B cell (primary cell): ENCODE measurements around the gene COMMD7. TPM values are rescaled to one million over a fixed set of nuclear protein-coding genes. Genes with fewer than 3 reads are reported as not detected.

Experiments used
- ATAC-seq: fragments of 200-7000 bp; cut with Tn5 transposase; one replicate; pipeline ENCODE4 v1.10.0; 2021; ENCODE audit warnings: low read depth, mild to moderate bottlenecking, moderate number of reproducible peaks, moderate library complexity
- CTCF ChIA-PET: fragments of 350-600 bp; sonication (Branson Sonifier 250); formaldehyde crosslinking; loops from one replicate; lab custom pipeline; 2021; ENCODE audit warnings: antibody characterized with exemption, inconsistent platforms; lab: Charles Lee
- POLR2A ChIA-PET: fragments of 350-600 bp; sonication (Branson Sonifier 250); formaldehyde crosslinking; loops from one replicate; lab custom pipeline; 2021; ENCODE audit warnings: antibody characterized with exemption; lab: Charles Lee
- DNase-seq: peaks from one replicate; pipeline ENCODE4 v3.0.0; 2013
- H2AFZ ChIP-seq: 2 replicates; pipeline ENCODE4 v1.6.1; 2012; ENCODE audit warnings: mild to moderate bottlenecking, low read depth, low read length; ENCODE audit not compliant: insufficient read depth, poor library complexity, severe bottlenecking
- H3K27ac ChIP-seq, 2 donors: 1 replicate in 1 of 2; 2 replicates in 1 of 2; pipeline ENCODE4 v1.5.1; 2012 to 2013; ENCODE audit warnings: low read length in 2 of 2, mild to moderate bottlenecking in 2 of 2, moderate library complexity in 1 of 2
- H3K27me3 ChIP-seq, 4 experiments: fragments of 200-600 bp in 1 of 4; sonication (generic) in 1 of 4; replicated peaks in 1 of 4; 1 replicate in 2 of 4; 2 replicates in 2 of 4; pipeline versions ENCODE4 v1.6.1 to v1.7.0; 2013 to 2016; ENCODE audit warnings: low read length in 3 of 4, mild to moderate bottlenecking in 2 of 4, mixed read lengths in 1 of 4, moderate library complexity in 1 of 4; ENCODE audit not compliant: insufficient read depth in 4 of 4, control insufficient read depth in 3 of 4; ENCODE audit errors: control extremely low read depth in 1 of 4
- H3K36me3 ChIP-seq, 2 experiments: replicated peaks in 1 of 2; 1 replicate in 1 of 2; 2 replicates in 1 of 2; pipeline versions ENCODE4 v1.6.1 to v1.7.1; 2013; ENCODE audit warnings: low read length in 1 of 2; ENCODE audit not compliant: insufficient read depth in 2 of 2, control insufficient read depth in 1 of 2; ENCODE audit errors: control extremely low read depth in 1 of 2, extremely low read depth in 1 of 2
- H3K4me1 ChIP-seq, 2 donors: fragments of 200-600 bp in 1 of 2; sonication (generic) in 1 of 2; 1 replicate in 1 of 2; 2 replicates in 1 of 2; pipeline versions ENCODE4 v1.5.1 to v1.6.1; 2013 to 2017; ENCODE audit warnings: low read length in 2 of 2; ENCODE audit not compliant: control insufficient read depth in 2 of 2, insufficient read depth in 2 of 2
- H3K4me2 ChIP-seq: replicated peaks from 2 replicates; pipeline ENCODE3; 2012; ENCODE audit warnings: mild to moderate bottlenecking, low read depth, low read length; ENCODE audit not compliant: poor library complexity, severe bottlenecking
- H3K4me3 ChIP-seq, 5 experiments: fragments of 200-600 bp in 1 of 5; sonication (generic) in 1 of 5; 1 replicate in 3 of 5; 2 replicates in 2 of 5; pipeline versions ENCODE4 v1.5.1 to v1.7.0; 2011 to 2016; ENCODE audit warnings: low read length in 4 of 5, mild to moderate bottlenecking in 4 of 5, low read depth in 2 of 5, control low read depth in 1 of 5, moderate library complexity in 1 of 5; ENCODE audit not compliant: insufficient read depth in 1 of 5; ENCODE audit errors: control extremely low read depth in 1 of 5, extremely low read depth in 1 of 5
- H3K79me2 ChIP-seq: fragments of 200-600 bp; sonication (generic); one replicate; pipeline ENCODE4 v1.6.0; 2016; ENCODE audit warnings: low read length; ENCODE audit not compliant: control insufficient read depth, insufficient read depth
- H3K9ac ChIP-seq: fragments of 200-600 bp; sonication (generic); 2 replicates; pipeline ENCODE4 v1.6.1; 2017; ENCODE audit warnings: mild to moderate bottlenecking, low read length, moderate library complexity
- H3K9me3 ChIP-seq, 3 donors: one replicate each; pipeline versions ENCODE4 v1.6.1 to v1.7.1; 2013; ENCODE audit warnings: low read length in 2 of 3; ENCODE audit not compliant: control insufficient read depth in 2 of 3, insufficient read depth in 1 of 3; ENCODE audit errors: control extremely low read depth in 1 of 3
- H4K20me1 ChIP-seq: 2 replicates; pipeline ENCODE4 v1.6.0; 2012; ENCODE audit warnings: mild to moderate bottlenecking, low read length; ENCODE audit not compliant: insufficient read depth, control insufficient read depth, poor library complexity, severe bottlenecking
- H3K27ac Mint-ChIP-seq: one replicate; pipeline ENCODE4 v1.8.0; 2021; ENCODE audit warnings: mixed read lengths
- H3K27me3 Mint-ChIP-seq: one replicate; pipeline ENCODE4 v1.8.0; 2021; ENCODE audit warnings: mixed read lengths
- H3K4me1 Mint-ChIP-seq: one replicate; pipeline ENCODE4 v1.8.0; 2021; ENCODE audit warnings: mixed read lengths
- H3K4me3 Mint-ChIP-seq: one replicate; pipeline ENCODE4 v1.8.0; 2021; ENCODE audit warnings: mixed read lengths
- H3K9me3 Mint-ChIP-seq: one replicate; pipeline ENCODE4 v1.8.0; 2022; ENCODE audit warnings: mixed read lengths; ENCODE audit not compliant: insufficient read depth
- EZH2 ChIP-seq: IDR thresholded peaks from 2 replicates; pipeline ENCODE4 v1.6.1; 2012; ENCODE audit warnings: borderline replicate concordance, low read depth, mild to moderate bottlenecking, moderate library complexity, low read length; ENCODE audit not compliant: insufficient read depth, poor library complexity, severe bottlenecking
- WGBS: methylation state at CpG from one replicate; pipeline ENCODE4 v1.1.5; 2013; ENCODE audit warnings: missing lambda C conversion rate; ENCODE audit not compliant: insufficient coverage; 5-methylcytosine and 5-hydroxymethylcytosine counted together
- intact Hi-C: fragments of 100-400 bp; cut with micrococcal nuclease; formaldehyde crosslinking; loops from one replicate; pipeline ENCODE4 v1.10.0; 2022
- polyA plus RNA-seq: library from polyadenylated mRNA; depleted of rRNA; stranded (reverse); fragments of >200 nt; gene quantifications from 2 replicates; pipeline ENCODE4 v1.2.3, GENCODE V29; 2012
- total RNA-seq, 2 donors: library from RNA; stranded (reverse); fragments of 120-200 nt in 1 of 2; gene quantifications; 1 replicate in 1 of 2; 2 replicates in 1 of 2; pipeline versions ENCODE4 v1.2.3 to v1.2.4, GENCODE V29; 2013 to 2022
- TF ChIP-seq, protein P1 (sequence below): fragments of 200-600 bp; IDR thresholded peaks from one replicate; pipeline ENCODE4 v1.8.0; 2022; ENCODE audit warnings: antibody characterized with exemption, mild to moderate bottlenecking

COMMD7 gene
- total and polyA plus RNA-seq, 2 donors (not counting 1 experiment from before 2014, with no cell fraction given): 24.5 to 34.9 TPM

DNA sequence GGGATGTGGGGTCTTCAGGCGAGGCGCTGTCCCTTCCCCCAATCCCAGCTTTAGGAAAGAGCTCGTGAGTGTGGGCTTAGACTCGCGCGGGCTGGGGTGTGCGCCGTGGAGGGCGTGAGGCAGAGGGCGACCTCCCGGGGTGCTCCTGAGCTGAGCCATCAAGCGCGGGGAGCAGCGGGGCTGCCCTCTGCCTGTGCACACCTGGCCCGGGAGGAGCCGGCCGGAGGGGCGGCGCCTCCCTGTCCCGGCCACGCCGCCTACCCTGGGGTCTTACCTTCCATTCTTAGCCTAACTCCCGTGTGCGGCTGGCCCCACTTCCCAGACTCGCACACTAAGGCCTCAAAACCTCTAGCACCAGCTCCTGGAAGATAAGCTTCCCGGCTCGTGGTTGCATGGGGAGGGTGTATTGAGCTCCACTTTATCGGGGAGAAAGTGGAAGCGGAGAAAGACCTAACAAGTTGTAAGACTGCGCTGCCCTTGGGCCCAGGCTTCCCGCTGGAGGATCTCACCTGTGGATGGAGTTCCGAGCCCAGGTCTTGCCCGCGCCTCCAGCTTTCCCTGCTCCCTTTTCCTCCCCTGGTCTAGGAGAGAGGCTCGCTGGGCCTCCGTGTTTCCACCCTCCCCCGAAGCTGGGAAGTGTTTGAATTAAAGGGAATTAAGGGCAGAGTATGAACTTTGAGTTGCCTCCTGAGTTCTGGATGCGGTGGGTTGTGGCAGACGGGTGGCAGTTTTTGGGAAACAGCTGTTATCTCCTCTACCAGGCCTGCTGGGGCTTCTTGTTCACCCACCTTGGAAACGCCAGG is 20.1 kb upstream of the COMMD7 start:
- Histone ChIP-seq H4K20me1 (no peaks in the 10 kb centered on the region), H3K36me3 (no peaks in the 10 kb centered on the region), H3K4me3 (peak overlapping the region; percentile 44 to 74 (median 68)), H3K79me2 (no peaks in the 10 kb centered on the region), H3K27ac (no peak overlapping the region), H3K4me2 (peak overlapping the region; percentile 99), H2AFZ (peak overlapping the region; percentile 95), H3K4me1 (peaks cover 21 to 22% of the 10 kb centered on the region in 2 donors), H3K27me3 (peaks cover 0 to 21% (median 7%) of the 10 kb centered on the region in 4 experiments), H3K9me3 (no peaks in the 10 kb centered on the region), H3K9ac (peak overlapping the region; percentile 81)
- ChIA-PET POLR2A (interaction anchor here (2.0 kb wide), 1 partner anchor 20 kb away, joined by 12 read pairs; the partner anchor contains the start of gene COMMD7), CTCF (interaction anchor here (1.3 to 3.1 kb wide), 4 partner anchors 14 to 89 kb away, joined by 3 to 18 read pairs (median 10); partner anchors contain the start of genes C20orf203 and COMMD7)
- Mint-ChIP-seq H3K27ac (peak overlapping the region; percentile 67), H3K4me1 (peaks cover 24% of the 10 kb centered on the region), H3K4me3 (peak overlapping the region; percentile 90), H3K27me3 (no peaks in the 10 kb centered on the region), H3K9me3 (no peaks in the 10 kb centered on the region)
- peak; percentile 56 for DNase-seq
- TF ChIP-seq, protein P1, sequence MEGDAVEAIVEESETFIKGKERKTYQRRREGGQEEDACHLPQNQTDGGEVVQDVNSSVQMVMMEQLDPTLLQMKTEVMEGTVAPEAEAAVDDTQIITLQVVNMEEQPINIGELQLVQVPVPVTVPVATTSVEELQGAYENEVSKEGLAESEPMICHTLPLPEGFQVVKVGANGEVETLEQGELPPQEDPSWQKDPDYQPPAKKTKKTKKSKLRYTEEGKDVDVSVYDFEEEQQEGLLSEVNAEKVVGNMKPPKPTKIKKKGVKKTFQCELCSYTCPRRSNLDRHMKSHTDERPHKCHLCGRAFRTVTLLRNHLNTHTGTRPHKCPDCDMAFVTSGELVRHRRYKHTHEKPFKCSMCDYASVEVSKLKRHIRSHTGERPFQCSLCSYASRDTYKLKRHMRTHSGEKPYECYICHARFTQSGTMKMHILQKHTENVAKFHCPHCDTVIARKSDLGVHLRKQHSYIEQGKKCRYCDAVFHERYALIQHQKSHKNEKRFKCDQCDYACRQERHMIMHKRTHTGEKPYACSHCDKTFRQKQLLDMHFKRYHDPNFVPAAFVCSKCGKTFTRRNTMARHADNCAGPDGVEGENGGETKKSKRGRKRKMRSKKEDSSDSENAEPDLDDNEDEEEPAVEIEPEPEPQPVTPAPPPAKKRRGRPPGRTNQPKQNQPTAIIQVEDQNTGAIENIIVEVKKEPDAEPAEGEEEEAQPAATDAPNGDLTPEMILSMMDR: no peak
- no peak for TF ChIP-seq EZH2
- intact Hi-C loops: loop anchor here (10.0 kb wide), 1 partner anchor 279 kb away; no protein-coding TSS in a partner anchor
- WGBS: 4% methylated on average over 29 of the region's 40 CpGs
- peak; percentile 18 for ATAC-seq
